Metanephros (tissue), 2 donors: ENCODE data around the gene UGGT2. TPM values are rescaled to one million over a fixed set of nuclear protein-coding genes. Genes with fewer than 3 reads are reported as not detected.

Experiments used
- small RNA-seq: library from RNA; depleted of rRNA; stranded (forward); fragments of <200 nt; gene quantifications from one replicate; pipeline ENCODE3, GENCODE V24; 2014; ENCODE audit warnings: low replicate concordance
- total RNA-seq: library from RNA; depleted of rRNA; stranded (reverse); fragments of >200 nt; gene quantifications from one replicate; pipeline ENCODE4 v1.2.3, GENCODE V29; 2014

The UGGT2 gene
- 91.6 TPM for total RNA-seq

GRCh38 chr13:96053003-96053703, at the start of gene UGGT2:
Gene UGGT2, minus strand, starts transcription at chr13:96053401. Its CDS starts 89 bp downstream, at chr13:96053312.

GRCh38 chr13:96089749-96090239, 36.6 kb upstream of the UGGT2 start, which contains the start of gene HS6ST3:
Gene HS6ST3, plus strand, starts transcription at chr13:96090107.

Small RNAs within 50 kb of the gene (small RNA-seq; reads per million reads assigned to genes)
- gene HMGN1P24 = not detected

Other genes starting within 250 kb of the UGGT2 start
- gene HS6ST3, start 36.7 kb upstream of the UGGT2 start, total RNA-seq = 3.6 TPM